Measurements from ENCODE around the gene GNAI2. TPM values are rescaled to one million over a fixed set of nuclear protein-coding genes. Genes with fewer than 3 reads are reported as not detected.

The GNAI2 gene
- 33.0 to 49.5 TPM (median 48.7 TPM) in 5 replicates for total RNA-seq (2022; extraction: Qiagen RNA extraction; ENCODE audit: low read depth)

DNA sequence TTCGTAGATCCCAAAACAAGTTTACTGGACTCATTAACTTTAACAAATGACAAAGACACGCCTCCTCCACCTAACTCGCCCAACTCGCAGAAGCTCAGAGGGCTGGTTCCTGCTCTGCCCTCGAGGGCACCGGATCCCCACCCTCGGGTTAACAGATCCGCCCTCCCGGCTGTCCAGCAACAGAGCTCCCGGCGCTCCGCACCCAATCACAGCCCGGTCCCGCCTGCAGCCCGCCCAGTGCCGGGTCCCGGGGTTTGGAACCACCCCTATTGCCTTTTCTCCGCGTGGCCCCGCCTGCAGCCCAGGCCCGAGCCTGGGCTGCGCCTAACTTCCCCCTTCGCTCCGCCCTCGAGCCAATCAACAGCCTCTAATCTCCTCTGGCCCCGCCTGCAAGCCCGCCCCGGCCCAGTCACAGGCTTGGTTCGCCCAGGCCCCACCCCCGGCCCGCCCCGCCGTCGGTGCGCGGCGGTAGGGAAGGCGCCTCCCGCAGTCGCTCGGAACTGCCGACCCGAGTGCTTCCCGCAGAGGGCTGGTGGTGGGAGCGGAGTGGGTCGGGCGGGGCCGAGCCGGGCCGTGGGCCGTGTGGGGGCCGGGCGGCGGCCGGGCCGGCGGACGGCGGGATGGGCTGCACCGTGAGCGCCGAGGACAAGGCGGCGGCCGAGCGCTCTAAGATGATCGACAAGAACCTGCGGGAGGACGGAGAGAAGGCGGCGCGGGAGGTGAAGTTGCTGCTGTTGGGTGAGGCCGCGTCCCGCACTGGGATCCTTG is at the start of gene GNAI2:
GNAI2 (plus strand) TSS at position 489 of the 768 bp plus-strand sequence; CDS start at position 621, 132 bp downstream.

DNA sequence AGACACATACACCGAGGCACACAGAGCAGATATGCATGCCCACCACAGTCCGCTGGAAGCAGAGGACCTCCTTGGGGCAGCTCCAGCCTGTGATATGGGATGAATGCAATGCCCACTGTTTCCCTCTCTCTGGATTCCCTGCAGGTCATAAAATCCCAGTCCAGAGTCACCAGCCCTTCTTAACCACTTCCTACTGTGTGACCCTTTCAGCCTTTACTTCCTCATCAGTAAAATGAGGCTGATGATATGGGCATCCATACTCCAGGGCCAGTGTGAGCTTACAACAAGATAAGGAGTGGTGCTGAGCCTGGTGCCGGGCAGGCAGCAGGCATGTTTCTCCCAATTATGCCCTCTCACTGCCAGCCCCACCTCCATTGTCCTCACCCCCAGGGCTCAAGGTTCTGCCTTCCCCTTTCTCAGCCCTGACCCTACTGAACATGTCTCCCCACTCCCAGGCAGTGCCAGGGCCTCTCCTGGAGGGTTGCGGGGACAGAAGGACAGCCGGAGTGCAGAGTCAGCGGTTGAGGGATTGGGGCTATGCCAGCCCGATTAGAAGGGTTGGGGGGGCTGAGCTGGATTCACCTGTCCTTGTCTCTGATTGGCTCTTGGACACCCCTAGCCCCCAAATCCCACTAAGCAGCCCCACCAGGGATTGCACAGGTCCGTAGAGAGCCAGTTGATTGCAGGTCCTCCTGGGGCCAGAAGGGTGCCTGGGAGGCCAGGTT is 44.9 kb upstream of the GNAI2 start, which contains the start of gene GNAT1:
GNAT1 (plus strand) TSS at position 675 of the 725 bp plus-strand sequence. CDS start 116 bp downstream, outside the sequence.

DNA sequence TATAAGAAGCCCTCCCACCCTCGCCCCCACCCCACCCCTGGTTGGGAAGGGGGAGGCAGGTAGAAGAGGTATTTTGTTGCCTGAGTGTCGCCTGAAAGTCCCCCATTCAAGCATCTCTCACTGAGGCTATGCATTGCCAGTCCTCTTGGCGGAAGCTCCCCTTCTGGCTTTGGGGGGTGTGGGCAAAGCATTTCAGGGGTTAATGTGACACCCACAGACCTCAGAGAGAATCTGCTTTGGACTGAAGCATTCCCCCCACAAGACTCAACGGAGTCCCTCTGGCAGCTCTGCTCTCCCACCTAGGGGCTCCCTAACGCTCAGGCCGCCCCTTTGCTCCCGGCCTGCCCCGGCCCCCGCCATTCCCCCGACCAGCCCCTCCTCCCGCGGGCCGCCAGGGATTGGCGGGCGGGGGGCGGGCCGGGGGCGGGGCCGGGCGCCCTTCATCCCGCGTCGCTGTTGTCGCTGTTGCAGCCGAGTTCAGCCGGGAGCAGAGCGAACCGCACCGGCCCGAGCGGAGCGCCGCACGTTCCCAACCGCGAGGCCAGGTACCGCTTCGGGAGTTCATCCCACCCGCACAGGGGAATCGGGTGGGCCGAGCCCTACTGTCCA is 31.1 kb upstream of the GNAI2 start, which contains the start of gene SLC38A3:
SLC38A3 (plus strand) TSS at position 468 of the 609 bp plus-strand sequence. CDS start 8,929 bp downstream, outside the sequence.

DNA sequence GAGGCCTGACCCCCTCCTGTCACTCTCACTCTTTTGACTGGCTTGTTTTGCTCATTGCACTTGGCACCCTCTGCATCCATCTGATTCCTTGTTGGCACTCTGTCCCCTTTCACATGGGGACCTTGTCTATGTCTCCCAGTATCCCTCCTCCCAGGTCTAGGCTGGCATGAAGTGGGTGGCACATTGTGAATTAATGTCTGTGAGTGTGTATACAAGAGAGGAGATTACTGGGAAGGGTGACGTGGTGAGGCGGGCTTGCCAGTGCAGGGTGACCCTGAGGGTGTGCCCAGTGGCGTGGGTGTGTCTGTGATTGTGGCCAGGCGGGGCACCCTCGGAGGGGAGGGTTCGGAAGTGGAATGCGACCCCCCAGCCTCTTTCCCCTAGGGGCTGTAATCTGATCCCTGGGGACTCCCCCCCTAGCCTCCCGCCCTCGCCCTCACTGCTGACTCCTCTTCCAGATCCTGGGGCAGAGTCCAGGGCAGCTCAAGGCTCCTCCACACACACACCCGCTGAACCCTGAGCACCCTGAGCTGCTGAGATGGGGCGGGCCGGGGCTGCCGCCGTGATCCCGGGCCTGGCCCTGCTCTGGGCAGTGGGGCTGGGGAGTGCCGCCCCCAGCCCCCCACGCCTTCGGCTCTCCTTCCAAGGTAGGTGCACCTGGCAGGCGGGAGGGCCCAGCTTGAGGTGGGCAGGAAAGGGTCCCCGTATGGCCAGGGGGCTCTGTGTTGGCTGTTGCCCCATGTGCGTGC is 32.9 kb downstream of the GNAI2 start, which contains the start of gene SEMA3B:
SEMA3B (plus strand) TSS at position 445 of the 749 bp plus-strand sequence; CDS start at position 539, 94 bp downstream.

DNA sequence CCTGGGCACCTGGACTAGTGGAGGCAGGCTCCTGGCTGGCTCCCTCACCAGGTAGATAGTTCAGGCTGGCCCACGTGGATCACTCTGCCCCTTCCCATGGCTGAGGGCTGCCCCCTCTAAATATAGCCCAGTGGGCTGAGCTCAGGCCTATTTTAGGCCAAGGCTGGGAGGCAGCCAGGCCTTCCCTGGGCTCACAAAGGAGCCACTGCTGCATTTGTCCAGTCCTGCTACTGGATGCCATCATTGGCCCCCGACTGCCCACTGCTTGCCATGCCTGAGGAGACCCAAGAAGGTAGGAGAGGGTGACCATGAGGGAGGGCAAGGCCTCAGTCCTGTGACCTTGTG is 42.8 kb downstream of the GNAI2 start, which contains the start of gene LSMEM2:
LSMEM2 (plus strand) TSS at position 208 of the 345 bp plus-strand sequence; CDS start at position 235, 27 bp downstream.

DNA sequence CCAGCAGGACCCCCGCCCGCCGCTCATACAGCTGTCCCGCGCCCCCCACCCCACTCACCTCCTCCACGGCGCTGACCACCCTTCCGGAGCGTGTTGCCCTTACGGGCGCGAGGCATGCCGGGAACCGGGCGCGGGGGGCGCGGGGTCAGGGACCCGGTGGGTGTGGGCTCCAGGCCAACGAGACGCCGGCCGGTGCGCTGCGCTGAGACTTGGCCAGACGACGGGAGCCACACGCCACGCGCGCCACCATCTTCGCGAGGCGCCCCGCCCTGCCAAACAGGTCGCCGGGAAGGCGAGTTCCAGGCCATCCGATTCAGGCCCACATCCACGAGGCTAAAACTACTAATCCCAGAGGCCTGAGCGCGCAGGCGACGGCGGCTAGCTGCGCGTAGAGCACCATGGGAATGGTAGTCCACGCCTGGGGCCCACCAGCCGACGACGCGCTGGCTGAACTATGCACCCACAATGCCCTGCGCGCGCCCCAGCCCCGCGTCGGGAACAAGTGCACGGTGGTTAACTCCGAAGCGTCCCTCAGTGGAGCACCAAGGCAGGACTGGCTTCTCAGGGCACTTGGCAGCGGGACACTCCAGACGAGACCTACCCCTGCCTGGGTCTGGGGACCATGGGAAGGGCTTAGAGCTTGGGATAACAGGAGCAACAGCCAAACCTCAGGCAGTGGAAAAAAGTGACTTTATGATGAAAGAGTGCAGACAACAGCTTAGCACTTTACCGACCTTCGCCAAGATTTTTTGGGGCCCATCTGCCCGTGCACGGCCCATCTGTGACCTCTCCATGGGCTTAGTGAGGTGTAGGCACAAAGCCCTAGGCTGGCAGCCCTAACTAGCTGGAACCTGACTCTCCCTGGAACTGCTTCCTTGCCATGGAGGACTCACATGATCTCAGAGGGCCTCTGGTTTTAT is 56.4 kb downstream of the GNAI2 start, which contains the start of gene IFRD2:
IFRD2 (minus strand) TSS at position 271 of the 920 bp plus-strand sequence; CDS start at position 116, 155 bp downstream.

DNA sequence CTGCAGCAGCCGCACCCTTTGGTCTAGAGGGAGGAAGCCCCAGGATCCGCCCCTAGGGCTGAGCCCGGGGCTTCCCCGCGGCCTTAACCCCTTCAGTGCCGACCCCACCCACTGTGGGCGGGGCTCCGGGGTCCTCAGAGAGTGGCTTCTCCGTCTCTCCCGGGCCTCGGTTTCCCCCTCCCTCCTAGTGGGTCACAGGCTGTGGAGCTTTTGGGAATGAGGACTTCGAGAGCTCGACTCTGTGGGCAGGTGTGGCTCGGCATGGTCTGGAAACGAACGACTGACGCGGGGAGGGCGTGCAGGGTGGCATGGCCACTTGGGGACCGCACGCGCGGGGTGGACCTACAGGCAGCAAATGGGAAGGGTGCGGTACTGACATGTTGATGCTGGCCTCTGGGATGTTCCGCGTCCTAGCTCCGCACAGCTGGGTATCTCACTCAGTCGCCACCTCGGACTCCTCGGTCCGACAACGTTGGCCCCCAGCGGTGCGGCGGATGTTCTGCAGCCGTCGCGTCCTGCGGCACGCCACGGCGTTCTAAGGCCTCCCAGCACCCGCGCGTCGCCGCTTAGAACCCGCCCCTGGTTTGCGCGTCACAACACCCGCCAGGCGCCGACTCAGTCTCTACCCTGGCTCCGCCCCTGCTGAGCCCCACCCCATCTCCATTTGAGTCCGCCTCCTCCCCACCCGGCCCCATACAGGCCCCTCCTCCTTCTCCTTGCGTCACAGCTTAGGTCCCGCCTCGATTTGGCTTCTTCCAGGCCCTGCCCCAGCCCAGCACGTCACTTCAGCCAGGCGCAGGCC is 63.0 kb downstream of the GNAI2 start, which contains the start of the genes HYAL3 and NAA80:
HYAL3 (minus strand) TSS at position 570 of the 802 bp plus-strand sequence. CDS start 3,803 bp downstream, outside the sequence.
NAA80 (minus strand) TSS at position 570 of the 802 bp plus-strand sequence. CDS start 1,942 bp downstream, outside the sequence.

DNA sequence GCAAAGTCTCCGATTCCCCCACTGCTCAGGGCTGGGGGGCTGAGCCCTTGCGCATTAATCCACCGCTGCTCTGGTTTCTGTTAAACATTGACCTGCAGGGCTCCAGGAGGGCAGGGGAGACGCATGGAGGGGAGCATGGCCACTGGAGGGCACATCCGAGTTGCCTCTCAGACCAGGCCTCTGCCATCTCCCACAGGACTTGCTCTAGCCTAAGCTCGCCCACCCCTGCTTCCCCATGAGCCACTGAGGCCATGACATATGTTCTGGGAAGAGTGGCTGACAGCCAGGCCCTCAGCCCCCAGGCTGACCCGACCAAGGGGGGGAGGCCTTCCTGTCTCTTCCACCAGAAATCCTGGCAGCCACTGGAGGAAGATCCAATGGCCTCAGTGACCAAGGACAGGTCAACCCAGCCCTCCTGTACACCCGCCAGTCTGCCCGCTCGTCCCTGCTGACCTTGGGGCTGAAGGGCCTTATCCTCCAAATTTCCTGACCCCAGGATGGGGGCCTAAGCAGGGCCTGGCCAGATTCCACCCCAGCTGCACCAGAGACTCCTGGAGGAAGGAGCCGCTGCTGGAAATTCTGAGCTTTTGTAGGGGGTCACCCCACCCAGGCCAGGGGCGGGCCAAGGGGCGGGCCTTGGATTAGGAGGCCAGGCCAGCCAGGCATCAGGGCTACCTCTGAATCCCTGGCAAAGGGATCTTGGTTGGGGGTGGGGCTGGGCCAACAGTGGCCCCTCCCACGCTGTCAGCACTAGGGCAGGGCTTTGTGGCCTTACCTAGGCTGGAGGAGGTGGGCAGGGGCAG is 67.2 kb downstream of the GNAI2 start, which contains the start of gene HYAL1:
HYAL1 (minus strand) TSS at position 562 of the 803 bp plus-strand sequence. CDS start 618 bp downstream, outside the sequence.

Other genes starting within 250 kb of the GNAI2 start
- gene RBM5, start 147.3 kb upstream of the GNAI2 start, total RNA-seq (2022; extraction: Qiagen RNA extraction; ENCODE audit: low read depth): 30.4 to 44.1 TPM (median 37.3 TPM) in 5 replicates
- 8.6 to 16.4 TPM (median 14.0 TPM) in 5 replicates for gene SEMA3F, start 80.9 kb upstream of the GNAI2 start, total RNA-seq (2022; extraction: Qiagen RNA extraction; ENCODE audit: low read depth)
- 0.07 TPM in 1 of 5 replicates, not detected in the others for gene GNAT1, start 44.6 kb upstream of the GNAI2 start, total RNA-seq (2022; extraction: Qiagen RNA extraction; ENCODE audit: low read depth)
- 0.20 TPM in 1 of 5 replicates, not detected in the others for gene SLC38A3, start 30.9 kb upstream of the GNAI2 start, total RNA-seq (2022; extraction: Qiagen RNA extraction; ENCODE audit: low read depth)
- gene SEMA3B, start 32.9 kb downstream of the GNAI2 start, total RNA-seq (2022; extraction: Qiagen RNA extraction; ENCODE audit: low read depth): 4.7 to 9.6 TPM (median 7.3 TPM) in 5 replicates
- 0.14 TPM in 1 of 5 replicates, not detected in the others for gene LSMEM2, start 42.9 kb downstream of the GNAI2 start, total RNA-seq (2022; extraction: Qiagen RNA extraction; ENCODE audit: low read depth)
- gene IFRD2, start 56.2 kb downstream of the GNAI2 start, total RNA-seq (2022; extraction: Qiagen RNA extraction; ENCODE audit: low read depth): 53.1 to 98.4 TPM (median 95.9 TPM) in 5 replicates
- 5.7 to 11.3 TPM (median 8.8 TPM) in 5 replicates for gene HYAL3, start 63.2 kb downstream of the GNAI2 start, total RNA-seq (2022; extraction: Qiagen RNA extraction; ENCODE audit: low read depth)
- gene NAA80, start 63.2 kb downstream of the GNAI2 start, total RNA-seq (2022; extraction: Qiagen RNA extraction; ENCODE audit: low read depth): 4.6 to 8.6 TPM (median 6.1 TPM) in 5 replicates
- gene HYAL1, start 67.4 kb downstream of the GNAI2 start, total RNA-seq (2022; extraction: Qiagen RNA extraction; ENCODE audit: low read depth): 0.24 to 0.80 TPM (median 0.46 TPM) in 5 replicates
- gene HYAL2, start 86.5 kb downstream of the GNAI2 start, total RNA-seq (2022; extraction: Qiagen RNA extraction; ENCODE audit: low read depth): 14.7 to 31.6 TPM (median 29.4 TPM) in 5 replicates
- 21.2 to 43.0 TPM (median 36.2 TPM) in 5 replicates for gene TUSC2, start 92.0 kb downstream of the GNAI2 start, total RNA-seq (2022; extraction: Qiagen RNA extraction; ENCODE audit: low read depth)
- 13.9 to 20.7 TPM (median 18.4 TPM) in 5 replicates for gene RASSF1, start 104.6 kb downstream of the GNAI2 start, total RNA-seq (2022; extraction: Qiagen RNA extraction; ENCODE audit: low read depth)
- 0.89 to 2.2 TPM (median 1.5 TPM) in 5 replicates for gene ZMYND10, start 109.5 kb downstream of the GNAI2 start, total RNA-seq (2022; extraction: Qiagen RNA extraction; ENCODE audit: low read depth)
- gene NPRL2, start 114.6 kb downstream of the GNAI2 start, total RNA-seq (2022; extraction: Qiagen RNA extraction; ENCODE audit: low read depth): 9.3 to 14.5 TPM (median 13.8 TPM) in 5 replicates
- 11.9 to 22.1 TPM (median 18.8 TPM) in 5 replicates for gene CYB561D2, start 114.7 kb downstream of the GNAI2 start, total RNA-seq (2022; extraction: Qiagen RNA extraction; ENCODE audit: low read depth)
- gene TMEM115, start 123.3 kb downstream of the GNAI2 start, total RNA-seq (2022; extraction: Qiagen RNA extraction; ENCODE audit: low read depth): 27.9 to 52.4 TPM (median 47.5 TPM) in 5 replicates

Measured in A549 treated with ZK216348 at 1 μM for 4 hours (cell line).